A673 (cell line): ENCODE data around the gene RAB3A.

Experiments used
- CTCF ChIP-seq: fragments of 300-800, 200-600 bp; sonication (generic); conservative IDR thresholded peaks from 2 replicates; pipeline ENCODE4 v1.5.1; 2017; ENCODE audit warnings: low read depth, mild to moderate bottlenecking, antibody characterized with exemption, low read length, moderate library complexity, mixed read lengths
- EZH2 ChIP-seq: fragments of 200-600 bp; sonication (generic); IDR thresholded peaks from 2 replicates; pipeline ENCODE4 v1.6.1; 2017; ENCODE audit warnings: borderline replicate concordance, low read depth, mild to moderate bottlenecking, mixed read lengths, antibody characterized with exemption, low read length; ENCODE audit not compliant: poor library complexity, severe bottlenecking

DNA sequence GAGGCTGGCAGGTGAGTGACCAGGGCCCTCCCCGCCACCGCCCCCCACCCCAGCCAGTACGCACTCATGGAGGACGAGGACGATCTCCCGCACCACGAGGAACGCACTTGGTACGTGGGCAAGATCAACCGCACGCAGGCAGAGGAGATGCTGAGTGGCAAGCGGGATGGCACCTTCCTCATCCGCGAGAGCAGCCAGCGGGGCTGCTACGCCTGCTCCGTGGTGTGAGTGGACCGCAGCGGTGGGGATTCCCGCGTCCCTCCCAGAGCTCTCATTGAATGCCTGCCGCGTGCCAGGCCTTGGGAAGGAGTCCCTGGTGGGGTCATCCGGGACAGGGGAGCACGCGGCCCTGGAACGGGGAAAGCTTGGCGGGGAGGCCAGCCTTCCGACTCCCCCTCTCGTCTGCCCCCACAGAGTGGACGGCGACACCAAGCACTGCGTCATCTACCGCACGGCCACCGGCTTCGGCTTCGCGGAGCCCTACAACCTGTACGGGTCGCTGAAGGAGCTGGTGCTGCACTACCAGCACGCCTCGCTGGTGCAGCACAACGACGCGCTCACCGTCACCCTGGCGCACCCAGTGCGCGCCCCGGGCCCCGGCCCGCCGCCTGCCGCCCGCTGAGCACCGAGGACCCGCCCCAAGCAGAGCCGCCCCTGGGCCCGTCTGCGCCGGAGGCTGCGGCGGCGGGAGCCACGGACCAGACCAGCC is 35.0 kb downstream of the RAB3A start:
- TF ChIP-seq EZH2 = no peak
- no peak for TF ChIP-seq CTCF
